ENCODE data around the gene ADD2. TPM values are rescaled to one million over a fixed set of nuclear protein-coding genes. Genes with fewer than 3 reads are reported as not detected.

ADD2 gene
- total and polyA plus RNA-seq, 3 donors from 2014 or later = 5.1 to 6.1 (median 5.8) TPM

DNA sequence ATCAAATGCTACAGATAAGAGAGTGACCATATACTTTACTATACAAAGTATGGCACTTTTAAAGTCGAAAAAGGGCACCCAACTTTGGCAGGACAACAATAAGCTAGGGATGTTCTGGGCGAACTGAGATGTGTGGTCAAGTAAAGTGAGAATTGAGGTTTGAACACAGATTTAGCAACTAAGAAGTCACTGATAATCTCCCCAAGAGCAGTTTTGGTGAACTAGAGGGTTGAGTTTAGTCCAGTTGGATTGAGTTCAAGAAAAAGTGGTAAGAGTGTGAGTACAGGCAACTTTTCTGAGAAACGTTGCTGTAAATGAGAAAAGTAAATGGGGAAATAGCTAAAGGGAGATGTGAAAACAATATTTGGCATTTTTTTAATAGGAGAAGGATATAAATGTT, 148.8 kb downstream of the ADD2 start:
- H3K27ac ChIP-seq = no peak overlapping the region
- DNase-seq = no peak
- no peak for TF ChIP-seq POLR2A (IDR thresholded peaks at IDR 0.05)
- TF ChIP-seq, protein P1, sequence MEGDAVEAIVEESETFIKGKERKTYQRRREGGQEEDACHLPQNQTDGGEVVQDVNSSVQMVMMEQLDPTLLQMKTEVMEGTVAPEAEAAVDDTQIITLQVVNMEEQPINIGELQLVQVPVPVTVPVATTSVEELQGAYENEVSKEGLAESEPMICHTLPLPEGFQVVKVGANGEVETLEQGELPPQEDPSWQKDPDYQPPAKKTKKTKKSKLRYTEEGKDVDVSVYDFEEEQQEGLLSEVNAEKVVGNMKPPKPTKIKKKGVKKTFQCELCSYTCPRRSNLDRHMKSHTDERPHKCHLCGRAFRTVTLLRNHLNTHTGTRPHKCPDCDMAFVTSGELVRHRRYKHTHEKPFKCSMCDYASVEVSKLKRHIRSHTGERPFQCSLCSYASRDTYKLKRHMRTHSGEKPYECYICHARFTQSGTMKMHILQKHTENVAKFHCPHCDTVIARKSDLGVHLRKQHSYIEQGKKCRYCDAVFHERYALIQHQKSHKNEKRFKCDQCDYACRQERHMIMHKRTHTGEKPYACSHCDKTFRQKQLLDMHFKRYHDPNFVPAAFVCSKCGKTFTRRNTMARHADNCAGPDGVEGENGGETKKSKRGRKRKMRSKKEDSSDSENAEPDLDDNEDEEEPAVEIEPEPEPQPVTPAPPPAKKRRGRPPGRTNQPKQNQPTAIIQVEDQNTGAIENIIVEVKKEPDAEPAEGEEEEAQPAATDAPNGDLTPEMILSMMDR (IDR thresholded peaks at IDR 0.05) = no peak
- no peaks in the 10 kb centered on the region for H3K9me3 ChIP-seq
- H3K4me3 ChIP-seq = no peak overlapping the region
- no peaks in the 10 kb centered on the region for H3K36me3 ChIP-seq (ENCODE audit: low read depth, missing control alignments)
- intact Hi-C loops (cut with DNase I; ENCODE audit: low total_unique reads) = no loop called here
- 69 to 83% methylated on average over 3 of the region's 3 CpGs for WGBS, 2 donors
- no peaks in the 10 kb centered on the region for H3K4me1 ChIP-seq
- no peaks in the 10 kb centered on the region for H3K27me3 ChIP-seq

DNA sequence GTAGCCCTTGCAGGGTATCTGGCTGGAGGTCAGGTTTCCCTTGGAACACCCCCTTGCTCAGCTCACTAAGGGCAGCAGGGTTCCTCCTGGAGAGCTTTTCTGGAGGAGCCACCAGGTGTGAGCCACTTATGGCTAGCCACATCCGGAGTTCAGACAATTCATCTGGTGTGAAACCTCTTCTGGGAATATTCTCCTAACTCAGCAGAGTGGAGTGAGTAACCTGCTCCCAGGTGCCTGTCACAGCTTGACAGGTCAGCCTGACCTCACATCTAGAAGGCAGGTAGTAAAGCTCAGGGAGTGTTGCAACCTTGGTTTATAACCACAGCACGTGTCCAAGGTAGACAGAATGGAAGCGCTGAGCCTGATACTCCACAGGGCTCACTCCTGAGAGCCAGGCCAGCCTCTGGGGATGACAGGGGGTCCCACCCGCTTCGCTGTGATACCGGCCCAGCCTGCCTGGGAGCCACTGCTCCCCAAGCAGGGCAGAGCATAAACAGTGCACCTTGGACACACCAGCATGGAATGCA, 151.8 kb downstream of the ADD2 start:
- TF ChIP-seq, protein P1 (IDR thresholded peaks at IDR 0.05) = no peak
- no peak for TF ChIP-seq POLR2A (IDR thresholded peaks at IDR 0.05)
- no peaks in the 10 kb centered on the region for H3K4me1 ChIP-seq
- 60 to 83% methylated on average over 1 to 6 of the region's 6 CpGs for WGBS, 2 donors
- no peaks in the 10 kb centered on the region for H3K9me3 ChIP-seq
- no peak overlapping the region for H3K4me3 ChIP-seq
- H3K36me3 ChIP-seq (ENCODE audit: low read depth, missing control alignments) = no peaks in the 10 kb centered on the region
- intact Hi-C loops (cut with DNase I; ENCODE audit: low total_unique reads) = no loop called here
- H3K27me3 ChIP-seq = no peaks in the 10 kb centered on the region
- no peak overlapping the region for H3K27ac ChIP-seq
- DNase-seq = no peak

DNA sequence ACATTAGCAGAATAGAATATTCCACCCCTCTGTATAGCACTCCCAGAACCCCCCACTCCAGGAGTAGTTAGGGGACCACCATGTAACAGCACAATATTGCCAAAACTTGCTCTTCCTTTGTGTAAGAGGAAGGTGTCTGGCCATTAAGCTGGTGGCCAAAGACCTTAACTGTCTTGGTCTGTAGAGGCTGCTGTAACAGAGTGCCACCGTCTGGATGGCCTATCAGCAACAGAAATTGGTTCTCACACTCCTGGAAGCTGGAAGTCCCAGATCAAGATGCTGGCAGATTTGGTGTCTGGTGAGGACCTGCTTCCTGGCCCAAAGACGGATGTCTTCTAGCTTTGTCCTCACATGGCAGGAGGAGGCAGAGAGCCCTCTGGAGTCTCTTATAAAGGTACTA, 152.8 kb downstream of the ADD2 start:
- Histone ChIP-seq H3K4me1 (no peaks in the 10 kb centered on the region), H3K4me3 (no peak overlapping the region), H3K27ac (no peak overlapping the region), H3K36me3 (ENCODE audit: low read depth, missing control alignments) (no peaks in the 10 kb centered on the region), H3K27me3 (no peaks in the 10 kb centered on the region), H3K9me3 (no peaks in the 10 kb centered on the region)
- no peak for DNase-seq
- intact Hi-C loops (cut with DNase I; ENCODE audit: low total_unique reads) = no loop called here
- TF ChIP-seq, protein P1 (IDR thresholded peaks at IDR 0.05) = no peak
- WGBS, 2 donors = 64% methylated on average over 2 of the region's 2 CpGs; no CpG with 5 or more reads in 1 of the 2 donors

DNA sequence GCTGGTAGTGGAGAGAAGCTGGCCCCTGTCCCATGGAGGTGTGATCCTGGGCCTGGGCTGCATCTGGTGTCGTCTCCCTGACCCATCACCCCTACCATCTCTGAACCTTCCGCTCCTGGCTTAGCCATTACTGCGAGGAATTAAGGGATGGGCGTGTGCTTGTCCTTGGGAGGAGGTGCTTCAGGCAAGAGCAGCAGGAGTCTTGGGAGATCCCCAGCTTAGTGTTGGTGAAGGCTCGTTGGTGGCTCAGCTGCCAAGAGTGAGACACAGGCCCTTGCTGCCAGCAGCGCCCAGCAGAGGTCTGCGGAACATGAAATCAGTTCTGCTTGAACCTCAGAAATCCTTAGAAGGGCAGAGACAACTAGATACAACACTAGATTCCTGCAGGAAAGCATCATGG, 154.5 kb downstream of the ADD2 start:
- no peaks in the 10 kb centered on the region for H3K36me3 ChIP-seq (ENCODE audit: low read depth, missing control alignments)
- no peak overlapping the region for H3K27ac ChIP-seq
- H3K4me1 ChIP-seq = no peaks in the 10 kb centered on the region
- H3K9me3 ChIP-seq = no peaks in the 10 kb centered on the region
- 66 to 82% methylated on average over 7 of the region's 7 CpGs for WGBS, 2 donors
- no peak for DNase-seq
- no peaks in the 10 kb centered on the region for H3K27me3 ChIP-seq
- TF ChIP-seq, protein P1 (IDR thresholded peaks at IDR 0.05) = no peak
- no peak for TF ChIP-seq POLR2A (IDR thresholded peaks at IDR 0.05)
- no peak overlapping the region for H3K4me3 ChIP-seq
- intact Hi-C loops (cut with DNase I; ENCODE audit: low total_unique reads) = no loop called here

DNA sequence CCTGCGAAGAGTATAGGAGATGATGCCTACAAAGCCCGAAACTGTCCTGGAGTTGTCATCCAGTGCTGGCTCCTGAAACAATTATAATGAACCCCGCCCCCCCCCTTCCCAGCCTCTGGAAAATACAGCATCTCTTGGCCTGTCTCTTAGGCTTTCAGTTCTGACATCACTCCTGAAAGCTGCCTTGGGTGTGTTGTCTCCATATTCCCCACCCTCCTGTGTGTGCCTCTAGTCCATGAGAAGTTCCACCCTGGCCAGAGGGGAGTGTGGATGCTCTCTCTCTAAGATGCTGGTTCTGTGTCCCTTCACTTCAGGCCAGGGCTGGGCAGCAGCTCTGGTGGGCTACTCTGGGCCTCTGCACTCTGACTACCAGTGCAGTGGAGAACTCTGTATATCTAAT, 155.4 kb downstream of the ADD2 start:
- intact Hi-C loops (cut with DNase I; ENCODE audit: low total_unique reads) = no loop called here
- no peak for DNase-seq
- Histone ChIP-seq H3K27me3 (no peaks in the 10 kb centered on the region), H3K4me1 (no peaks in the 10 kb centered on the region), H3K27ac (no peak overlapping the region), H3K9me3 (no peaks in the 10 kb centered on the region), H3K36me3 (ENCODE audit: low read depth, missing control alignments) (no peaks in the 10 kb centered on the region), H3K4me3 (no peak overlapping the region)
- 82 to 92% methylated on average over 3 of the region's 3 CpGs for WGBS, 2 donors
- no peak for TF ChIP-seq POLR2A (IDR thresholded peaks at IDR 0.05)
- TF ChIP-seq, protein P1 (IDR thresholded peaks at IDR 0.05) = no peak
